Measurements from ENCODE around the gene MED12L.

MED12L gene

DNA sequence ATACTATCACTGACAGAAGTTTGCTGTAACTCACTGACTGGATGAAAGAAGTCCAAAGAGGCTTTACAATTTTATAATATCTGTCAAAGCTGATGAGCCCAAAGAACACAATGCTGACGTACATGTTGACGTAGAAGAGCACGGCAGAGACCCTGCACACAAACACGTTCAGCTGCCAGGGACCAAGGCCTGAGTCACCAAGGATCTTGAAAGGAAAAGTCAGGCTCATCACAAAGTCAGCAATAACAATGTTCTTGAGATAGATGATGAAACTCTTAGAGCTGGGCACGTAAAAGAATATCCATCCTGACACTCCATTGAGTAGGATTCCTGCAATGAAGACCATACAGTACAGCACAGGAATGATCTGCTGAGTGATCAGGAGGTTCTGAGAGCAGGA is 128.4 kb downstream of the MED12L start:
- POLR2A ChIA-PET: no interaction called here
- DNase-seq (ENCODE audit: low read depth, low spot score): no peak
- CTCF ChIA-PET: interaction anchor here (1.4 kb wide), 2 partner anchors 14 to 45 kb away, joined by 4 to 5 read pairs; no protein-coding TSS in a partner anchor
- H3K4me3 ChIP-seq (ENCODE audit: low read depth, low read length): no peak overlapping the region
- TF ChIP-seq, protein P1, sequence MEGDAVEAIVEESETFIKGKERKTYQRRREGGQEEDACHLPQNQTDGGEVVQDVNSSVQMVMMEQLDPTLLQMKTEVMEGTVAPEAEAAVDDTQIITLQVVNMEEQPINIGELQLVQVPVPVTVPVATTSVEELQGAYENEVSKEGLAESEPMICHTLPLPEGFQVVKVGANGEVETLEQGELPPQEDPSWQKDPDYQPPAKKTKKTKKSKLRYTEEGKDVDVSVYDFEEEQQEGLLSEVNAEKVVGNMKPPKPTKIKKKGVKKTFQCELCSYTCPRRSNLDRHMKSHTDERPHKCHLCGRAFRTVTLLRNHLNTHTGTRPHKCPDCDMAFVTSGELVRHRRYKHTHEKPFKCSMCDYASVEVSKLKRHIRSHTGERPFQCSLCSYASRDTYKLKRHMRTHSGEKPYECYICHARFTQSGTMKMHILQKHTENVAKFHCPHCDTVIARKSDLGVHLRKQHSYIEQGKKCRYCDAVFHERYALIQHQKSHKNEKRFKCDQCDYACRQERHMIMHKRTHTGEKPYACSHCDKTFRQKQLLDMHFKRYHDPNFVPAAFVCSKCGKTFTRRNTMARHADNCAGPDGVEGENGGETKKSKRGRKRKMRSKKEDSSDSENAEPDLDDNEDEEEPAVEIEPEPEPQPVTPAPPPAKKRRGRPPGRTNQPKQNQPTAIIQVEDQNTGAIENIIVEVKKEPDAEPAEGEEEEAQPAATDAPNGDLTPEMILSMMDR (IDR thresholded peaks at IDR 0.05; ENCODE audit: insufficient read depth, low read length, missing control alignments): no peak

DNA sequence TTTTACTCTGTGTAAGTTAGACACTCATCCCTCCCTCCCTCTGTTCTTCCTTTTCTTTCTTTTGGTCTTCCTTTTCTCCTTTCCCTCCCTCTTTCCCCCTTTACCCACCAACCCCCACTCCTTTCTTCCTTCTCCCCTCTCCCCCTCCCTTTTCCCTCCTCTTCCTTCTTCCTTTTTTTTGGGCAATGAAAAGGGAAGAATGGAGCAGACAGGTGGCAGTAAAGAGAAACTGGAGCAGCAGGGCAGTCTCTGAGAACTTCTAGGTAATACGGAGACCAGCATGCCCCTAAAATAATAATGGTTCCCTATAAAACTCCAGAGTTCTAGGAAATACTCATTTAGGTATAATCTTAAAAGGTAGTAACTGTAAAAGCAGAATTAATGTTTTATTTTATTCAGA is 129.0 kb downstream of the MED12L start:
- no peak overlapping the region for H3K4me3 ChIP-seq (ENCODE audit: low read depth, low read length)
- DNase-seq (ENCODE audit: low read depth, low spot score): no peak
- CTCF ChIA-PET: interaction anchor here (1.4 kb wide), 2 partner anchors 14 to 46 kb away, joined by 4 to 5 read pairs; no protein-coding TSS in a partner anchor
- TF ChIP-seq, protein P1 (IDR thresholded peaks at IDR 0.05; ENCODE audit: insufficient read depth, low read length, missing control alignments): no peak
- POLR2A ChIA-PET: no interaction called here

DNA sequence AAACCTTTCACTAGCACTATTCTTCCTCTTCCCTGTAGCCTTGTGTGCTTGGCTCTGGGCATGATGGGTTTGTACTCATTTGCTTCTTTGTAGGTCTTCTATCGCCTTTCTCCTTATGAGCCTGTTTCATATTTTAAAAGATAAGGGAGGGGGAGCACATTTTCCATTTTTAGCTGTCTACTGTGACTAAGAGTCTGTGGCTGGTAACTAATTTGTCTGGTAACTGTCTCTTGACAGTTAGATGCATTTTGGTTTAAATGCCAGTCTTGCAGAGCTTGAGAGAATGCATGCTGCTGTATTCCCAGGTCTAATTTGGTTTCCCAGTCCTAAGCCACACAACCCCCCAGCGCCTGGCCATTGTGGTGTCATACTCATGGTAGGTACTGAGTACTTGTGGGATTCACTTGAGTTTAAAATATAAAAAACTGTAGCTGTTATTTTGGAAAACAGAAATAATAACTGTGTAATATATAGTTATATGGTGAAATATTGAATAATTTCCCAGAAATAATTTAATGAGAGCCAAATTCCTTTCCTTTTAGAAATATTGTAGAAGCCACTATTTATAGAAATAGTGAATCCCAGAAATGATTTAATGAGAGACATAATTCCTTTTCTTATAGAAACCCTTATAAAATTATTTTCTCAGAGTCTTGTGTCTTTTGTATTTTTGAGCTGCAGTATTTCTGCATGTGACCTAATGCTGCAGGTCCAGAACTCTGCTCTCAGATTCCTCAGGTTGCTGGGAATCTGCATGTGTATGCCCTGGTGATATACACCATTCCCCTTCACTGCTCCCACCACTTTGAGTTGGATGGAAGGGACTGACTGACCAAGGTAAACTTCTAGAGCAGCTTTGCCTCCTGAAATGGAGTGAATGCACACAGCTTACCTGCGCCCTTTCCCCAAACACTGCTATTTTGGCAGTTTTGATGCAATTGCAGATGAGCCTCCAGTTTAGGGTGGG is 131.5 kb downstream of the MED12L start:
- ChIA-PET POLR2A (no interaction called here), CTCF (interaction anchor here (0.8 to 4.9 kb wide), 6 partner anchors 9 to 65 kb away, joined by 3 to 51 read pairs (median 6); partner anchors contain the start of gene P2RY14)
- DNase-seq (ENCODE audit: low read depth, low spot score): no peak
- TF ChIP-seq, protein P1 (IDR thresholded peaks at IDR 0.05; ENCODE audit: insufficient read depth, low read length, missing control alignments): no peak
- H3K4me3 ChIP-seq (ENCODE audit: low read depth, low read length): no peak overlapping the region

DNA sequence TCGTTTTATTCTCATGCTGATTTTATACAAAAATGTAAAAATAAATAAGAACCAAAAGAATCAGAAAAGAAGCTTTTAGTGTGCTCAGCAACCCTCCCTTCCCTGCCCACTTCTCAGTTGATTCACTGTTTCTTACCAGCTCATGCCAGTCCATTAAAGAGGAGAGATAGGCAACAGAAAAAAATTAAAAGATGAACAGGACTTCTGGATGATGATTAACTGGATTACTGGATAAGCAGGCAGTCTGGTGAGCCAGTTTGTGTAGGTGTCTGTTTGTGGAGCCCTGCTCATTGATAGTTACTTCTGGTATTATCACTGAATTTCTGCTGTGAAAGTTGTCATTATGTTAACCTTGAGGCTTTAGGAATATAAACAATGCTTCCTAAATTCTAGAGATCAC is 132.7 kb downstream of the MED12L start:
- ChIA-PET POLR2A (no interaction called here), CTCF (interaction anchor here (1.8 to 4.9 kb wide), 2 partner anchors 10 to 22 kb away, joined by 5 to 51 read pairs; no protein-coding TSS in a partner anchor)
- H3K4me3 ChIP-seq (ENCODE audit: low read depth, low read length): no peak overlapping the region
- TF ChIP-seq, protein P1 (IDR thresholded peaks at IDR 0.05; ENCODE audit: insufficient read depth, low read length, missing control alignments): no peak
- DNase-seq (ENCODE audit: low read depth, low spot score): no peak

DNA sequence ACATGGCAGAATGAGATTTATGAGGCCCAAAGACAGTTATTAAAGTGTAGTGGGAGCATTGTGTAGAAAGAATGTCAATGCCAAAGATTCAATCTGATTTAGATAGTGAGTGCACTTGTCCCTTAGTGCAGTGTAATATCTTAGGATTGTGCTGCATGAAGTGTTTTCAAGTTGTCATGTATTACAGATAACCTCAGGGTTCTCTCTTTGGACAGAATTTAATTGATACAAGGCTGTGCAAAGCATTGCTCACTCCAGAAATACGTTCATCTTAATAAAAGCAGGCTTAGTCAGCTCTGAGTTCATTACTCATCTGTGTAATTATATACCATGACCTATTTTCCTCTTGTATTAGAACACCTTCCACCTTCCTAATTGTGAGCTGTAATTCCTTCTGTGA is 133.6 kb downstream of the MED12L start:
- no peak for DNase-seq (ENCODE audit: low read depth, low spot score)
- ChIA-PET POLR2A (no interaction called here), CTCF (interaction anchor here (0.9 to 4.9 kb wide), 5 partner anchors 9 to 64 kb away, joined by 4 to 51 read pairs (median 4); no protein-coding TSS in a partner anchor)
- no peak overlapping the region for H3K4me3 ChIP-seq (ENCODE audit: low read depth, low read length)
- TF ChIP-seq, protein P1 (IDR thresholded peaks at IDR 0.05; ENCODE audit: insufficient read depth, low read length, missing control alignments): no peak

DNA sequence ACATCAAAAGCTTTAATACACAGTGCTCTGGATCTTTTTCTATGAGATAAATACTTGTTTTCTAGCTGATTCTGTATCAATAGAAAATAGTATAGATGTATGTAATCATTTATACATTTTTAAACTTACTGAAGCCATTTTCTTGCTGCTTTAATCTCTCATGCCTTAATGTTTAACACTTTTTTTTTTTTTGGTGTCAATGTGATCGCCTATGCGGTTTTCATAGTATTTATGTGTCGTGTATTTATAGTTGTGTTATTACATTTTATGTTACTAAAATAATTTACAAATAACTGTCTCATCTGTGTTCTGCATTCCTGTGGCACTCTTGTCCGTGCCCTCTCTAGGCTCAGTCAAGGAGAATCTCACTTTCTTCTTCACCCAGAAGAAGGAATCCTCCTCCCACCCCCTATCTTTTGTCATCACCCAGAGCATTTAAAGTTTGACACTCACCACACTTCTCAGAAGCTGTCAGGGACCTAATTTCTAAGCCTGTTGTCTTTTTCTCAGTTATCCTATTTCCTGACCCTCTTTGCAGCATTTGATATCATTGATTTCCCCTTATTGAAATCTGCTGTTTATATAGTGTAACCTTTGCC is 138.9 kb downstream of the MED12L start:
- CTCF ChIA-PET: interaction anchor here (0.6 to 8.2 kb wide), 9 partner anchors 9 to 61 kb away, joined by 3 to 191 read pairs (median 6); partner anchors contain the start of gene P2RY14
- TF ChIP-seq, protein P1 (IDR thresholded peaks at IDR 0.05; ENCODE audit: insufficient read depth, low read length, missing control alignments): no peak
- no peak overlapping the region for H3K4me3 ChIP-seq (ENCODE audit: low read depth, low read length)
- POLR2A ChIA-PET: interaction anchor here (0.7 kb wide), 1 partner anchor 68 kb away, joined by 6 read pairs; no protein-coding TSS in a partner anchor
- DNase-seq (ENCODE audit: low read depth, low spot score): no peak

Measured in AG04449 (cell line).